H1 (cell line): ENCODE measurements around the gene PMEPA1. TPM values are rescaled to one million over a fixed set of nuclear protein-coding genes. Genes with fewer than 3 reads are reported as not detected.

Experiments
- CTCF ChIA-PET: fragments of 300-600 bp; sonication (Branson Sonifier 250); formaldehyde crosslinking; loops from one replicate; lab custom pipeline; 2021; ENCODE audit not compliant: partially characterized antibody; lab: Charles Lee
- POLR2A ChIA-PET: fragments of 300-600 bp; sonication (Branson Sonifier 250); formaldehyde crosslinking; loops from one replicate; lab custom pipeline; 2021; ENCODE audit warnings: inconsistent platforms; ENCODE audit not compliant: partially characterized antibody; lab: Charles Lee
- DNase-seq, 2 experiments: peaks; one replicate each; pipeline versions ENCODE4 v3.0.0 to v3.0.0-alpha.2; 2010 to 2022; ENCODE audit warnings: low spot score in 2 of 2, low read depth in 1 of 2, mixed read lengths in 1 of 2
- FAIRE-seq: peaks from 2 replicates; lab custom pipeline; 2011; peaks lifted over from hg19 to GRCh38; lab: Jason Lieb, UNC
- H2AFZ ChIP-seq: 2 replicates; pipeline ENCODE4 v1.8.1; 2012; ENCODE audit warnings: low read length, inconsistent platforms
- H2AK5ac ChIP-seq: 2 replicates; pipeline ENCODE4 v1.6.1; 2013; ENCODE audit warnings: low read depth, low read length
- H2BK120ac ChIP-seq: replicated peaks from 2 replicates; pipeline ENCODE3; 2013; ENCODE audit warnings: low read depth, low read length, inconsistent platforms
- H2BK12ac ChIP-seq: 2 replicates; pipeline ENCODE4 v1.6.1; 2013; ENCODE audit warnings: low read depth, low read length
- H2BK15ac ChIP-seq: 2 replicates; pipeline ENCODE4 v1.6.1; 2013; ENCODE audit warnings: low read length
- H2BK20ac ChIP-seq: 2 replicates; pipeline ENCODE4 v1.6.1; 2013; ENCODE audit warnings: low read length
- H2BK5ac ChIP-seq: 2 replicates; pipeline ENCODE4 v1.6.1; 2013; ENCODE audit warnings: low read depth, low read length
- H3K14ac ChIP-seq: 2 replicates; pipeline ENCODE4 v1.6.1; 2013; ENCODE audit warnings: inconsistent platforms; ENCODE audit not compliant: insufficient read length
- H3K18ac ChIP-seq: 2 replicates; pipeline ENCODE4 v1.6.1; 2013; ENCODE audit warnings: low read length; ENCODE audit errors: extremely low read depth
- H3K23ac ChIP-seq: 2 replicates; pipeline ENCODE4 v1.6.1; 2013; ENCODE audit warnings: inconsistent platforms; ENCODE audit not compliant: insufficient read length
- H3K23me2 ChIP-seq: 2 replicates; pipeline ENCODE4 v1.6.1; 2013; ENCODE audit warnings: low read depth, low read length
- H3K27ac ChIP-seq: 2 replicates; pipeline ENCODE4 v1.6.1; 2011; ENCODE audit warnings: low read depth, low read length, inconsistent platforms
- H3K27me3 ChIP-seq, 4 experiments: replicated peaks in 1 of 4; 1 replicate in 1 of 4; 2 replicates in 3 of 4; pipeline versions ENCODE4 v1.6.1 to v1.8.1; 2011 to 2013; ENCODE audit warnings: low read length in 3 of 4, mild to moderate bottlenecking in 3 of 4, inconsistent platforms in 2 of 4, mixed read lengths in 2 of 4, moderate library complexity in 1 of 4; ENCODE audit not compliant: control insufficient read depth in 3 of 4, insufficient read depth in 3 of 4; ENCODE audit errors: extremely low read depth in 1 of 4
- H3K36me3 ChIP-seq, 4 experiments: 2 replicates each; pipeline versions ENCODE4 v1.6.1 to v1.8.1; 2011 to 2013; ENCODE audit warnings: mild to moderate bottlenecking in 4 of 4, low read length in 3 of 4, moderate library complexity in 2 of 4, control low read depth in 1 of 4, inconsistent platforms in 1 of 4; ENCODE audit not compliant: insufficient read depth in 4 of 4, control insufficient read depth in 2 of 4
- H3K4ac ChIP-seq: replicated peaks from 2 replicates; pipeline ENCODE3; 2013; ENCODE audit warnings: low read length, low read depth, mixed read lengths, inconsistent platforms; ENCODE audit not compliant: insufficient read length
- H3K4me1 ChIP-seq, 4 experiments: replicated peaks in 1 of 4; 1 replicate in 1 of 4; 2 replicates in 3 of 4; pipeline versions ENCODE4 v1.6.1 to v1.8.1; 2011 to 2013; ENCODE audit warnings: low read length in 3 of 4, inconsistent platforms in 2 of 4, mixed read lengths in 1 of 4; ENCODE audit not compliant: insufficient read depth in 4 of 4, control insufficient read depth in 3 of 4
- H3K4me2 ChIP-seq, 2 experiments: 2 replicates each; pipeline versions ENCODE4 v1.6.1 to v1.8.1; 2011 to 2013; ENCODE audit warnings: low read depth in 2 of 2, low read length in 2 of 2, control low read depth in 1 of 2, inconsistent platforms in 1 of 2, mild to moderate bottlenecking in 1 of 2; ENCODE audit not compliant: insufficient read depth in 1 of 2
- H3K4me3 ChIP-seq, 4 experiments: fragments of 200-600, 300-600 bp in 1 of 4; sonication (generic), shearing (Covaris generic), sonication (Bioruptor Twin) in 1 of 4; 2 replicates each; pipeline versions ENCODE4 v1.5.1 to v1.8.1; 2011 to 2016; ENCODE audit warnings: low read length in 4 of 4, low read depth in 3 of 4, control low read depth in 2 of 4, inconsistent platforms in 2 of 4, mild to moderate bottlenecking in 2 of 4, mixed read lengths in 1 of 4, moderate library complexity in 1 of 4; ENCODE audit not compliant: insufficient read depth in 2 of 4; ENCODE audit errors: extremely low read depth in 1 of 4
- H3K56ac ChIP-seq: replicated peaks from 2 replicates; pipeline ENCODE3; 2013; ENCODE audit warnings: low read depth, mild to moderate bottlenecking, mixed read lengths, low read length, inconsistent platforms; ENCODE audit not compliant: insufficient read length
- H3K79me1 ChIP-seq: 2 replicates; pipeline ENCODE4 v1.6.1; 2013; ENCODE audit warnings: low read depth, low read length, control low read depth
- H3K79me2 ChIP-seq, 2 experiments: 2 replicates each; pipeline versions ENCODE4 v1.6.1 to v1.8.1; 2012 to 2013; ENCODE audit warnings: low read length in 2 of 2, mild to moderate bottlenecking in 2 of 2, inconsistent platforms in 1 of 2; ENCODE audit not compliant: insufficient read depth in 2 of 2, control insufficient read depth in 1 of 2
- H3K9ac ChIP-seq, 4 experiments: replicated peaks in 1 of 4; 1 replicate in 1 of 4; 2 replicates in 3 of 4; pipeline versions ENCODE4 v1.6.1 to v1.8.1; 2011 to 2013; ENCODE audit warnings: low read depth in 3 of 4, low read length in 3 of 4, control low read depth in 2 of 4, mild to moderate bottlenecking in 2 of 4, moderate library complexity in 2 of 4, inconsistent platforms in 1 of 4; ENCODE audit errors: extremely low read depth in 1 of 4
- H3K9me3 ChIP-seq, 2 experiments: 2 replicates each; pipeline versions ENCODE4 v1.6.1 to v1.8.1; 2012 to 2013; ENCODE audit warnings: mild to moderate bottlenecking in 2 of 2, moderate library complexity in 2 of 2, control low read depth in 1 of 2, inconsistent platforms in 1 of 2, low read depth in 1 of 2, low read length in 1 of 2, mixed read lengths in 1 of 2; ENCODE audit not compliant: insufficient read depth in 2 of 2
- H4K20me1 ChIP-seq, 2 experiments: replicated peaks in 1 of 2; 2 replicates each; pipeline versions ENCODE3 to v1.8.1; 2011 to 2013; ENCODE audit warnings: inconsistent platforms in 2 of 2, low read length in 2 of 2, mild to moderate bottlenecking in 1 of 2; ENCODE audit not compliant: insufficient read depth in 2 of 2, control insufficient read depth in 1 of 2
- H4K5ac ChIP-seq: 2 replicates; pipeline ENCODE4 v1.6.1; 2013; ENCODE audit warnings: low read length, low read depth, mixed read lengths, inconsistent platforms; ENCODE audit not compliant: insufficient read length
- H4K8ac ChIP-seq: 2 replicates; pipeline ENCODE4 v1.8.0; 2013; ENCODE audit warnings: mild to moderate bottlenecking, moderate library complexity, low read length, inconsistent platforms; ENCODE audit not compliant: insufficient read depth; ENCODE audit errors: extremely low read depth
- H4K91ac ChIP-seq: replicated peaks from 2 replicates; pipeline ENCODE3; 2013; ENCODE audit warnings: low read length, mixed read lengths, inconsistent platforms; ENCODE audit not compliant: insufficient read length
- MAFK ChIP-seq: IDR thresholded peaks from 2 replicates; pipeline ENCODE4 v1.6.1; 2012; ENCODE audit warnings: low read depth, mild to moderate bottlenecking, improper control_type of control experiment, low read length
- SIX5 ChIP-seq: IDR thresholded peaks from 2 replicates; pipeline ENCODE4 v1.6.1; 2011; ENCODE audit warnings: mild to moderate bottlenecking, low read depth, low read length
- TAF1 ChIP-seq: IDR thresholded peaks from 2 replicates; pipeline ENCODE4 v1.6.1; 2011; ENCODE audit warnings: mild to moderate bottlenecking, low read depth, low read length
- TBP ChIP-seq: IDR thresholded peaks from 2 replicates; pipeline ENCODE4 v1.6.1; 2011; ENCODE audit warnings: low read depth, low read length, improper control_type of control experiment
- YY1 ChIP-seq: IDR thresholded peaks from 2 replicates; pipeline ENCODE4 v1.6.1; 2011; ENCODE audit warnings: low read depth, mild to moderate bottlenecking, low read length
- WGBS, 2 experiments: shearing (Covaris generic) in 1 of 2; methylation state at CpG; one replicate each; pipeline versions ENCODE4 v1.1.6 to v1.1.7; 2013 to 2015; ENCODE audit warnings: low lambda C conversion rate in 2 of 2, mixed read lengths in 2 of 2, inconsistent platforms in 1 of 2, low coverage in 1 of 2, missing lambda C conversion rate in 1 of 2; ENCODE audit not compliant: insufficient replicate concordance in 2 of 2, insufficient coverage in 1 of 2, insufficient read length in 1 of 2; ENCODE audit errors: extremely low coverage in 1 of 2, missing lambda C conversion rate in 1 of 2; 5-methylcytosine and 5-hydroxymethylcytosine counted together
- polyA plus RNA-seq, 7 experiments: library from polyadenylated mRNA; depleted of rRNA in 3 of 7; stranded (reverse) in 5 of 7; unstranded in 2 of 7; fragments of >200 nt in 5 of 7; fragments of 200-250 nt in 2 of 7; gene quantifications; 1 replicate in 5 of 7; 2 replicates in 1 of 7; 4 replicates in 1 of 7; pipeline versions ENCODE4 v1.2.1 to v1.2.3, GENCODE V29; 2011 to 2013; ENCODE audit warnings: missing spikeins in 2 of 7, mixed read lengths in 2 of 7
- total RNA-seq: library from RNA; stranded (reverse); fragmentation: NEBNext Ultra II Directional; extraction: Animal tissue kit (Norgen Biotek cat#: 25700); gene quantifications from 2 replicates; pipeline ENCODE4 v1.2.1, GENCODE V29; 2021
- TF ChIP-seq, protein P1 (sequence below): IDR thresholded peaks from 2 replicates; pipeline ENCODE4 v1.6.1; 2011; ENCODE audit warnings: low read depth, mild to moderate bottlenecking, low read length; ENCODE audit not compliant: insufficient read depth
- TF ChIP-seq, protein P2 (sequence below): IDR thresholded peaks from 2 replicates; pipeline ENCODE4 v1.6.1; 2012; ENCODE audit warnings: low read length, inconsistent platforms

Gene PMEPA1
- total and polyA plus RNA-seq, 2 of the 8 experiments (the other 6 are each of a cell fraction or from before 2014, with no cell fraction given), result 12.7 to 20.5 TPM

DNA sequence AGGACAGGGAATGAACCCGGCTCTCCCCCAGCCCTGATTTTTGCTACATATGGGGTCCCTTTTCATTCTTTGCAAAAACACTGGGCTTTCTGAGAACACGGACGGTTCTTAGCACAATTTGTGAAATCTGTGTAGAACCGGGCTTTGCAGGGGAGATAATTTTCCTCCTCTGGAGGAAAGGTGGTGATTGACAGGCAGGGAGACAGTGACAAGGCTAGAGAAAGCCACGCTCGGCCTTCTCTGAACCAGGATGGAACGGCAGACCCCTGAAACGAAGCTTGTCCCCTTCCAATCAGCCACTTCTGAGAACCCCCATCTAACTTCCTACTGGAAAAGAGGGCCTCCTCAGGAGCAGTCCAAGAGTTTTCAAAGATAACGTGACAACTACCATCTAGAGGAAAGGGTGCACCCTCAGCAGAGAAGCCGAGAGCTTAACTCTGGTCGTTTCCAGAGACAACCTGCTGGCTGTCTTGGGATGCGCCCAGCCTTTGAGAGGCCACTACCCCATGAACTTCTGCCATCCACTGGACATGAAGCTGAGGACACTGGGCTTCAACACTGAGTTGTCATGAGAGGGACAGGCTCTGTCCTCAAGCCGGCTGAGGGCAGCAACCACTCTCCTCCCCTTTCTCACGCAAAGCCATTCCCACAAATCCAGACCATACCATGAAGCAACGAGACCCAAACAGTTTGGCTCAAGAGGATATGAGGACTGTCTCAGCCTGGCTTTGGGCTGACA, 60.8 kb downstream of the PMEPA1 start:
- Histone ChIP-seq H2AK5ac (no peak overlapping the region), H2AFZ (no peak overlapping the region), H3K27me3 (no peaks in the 10 kb centered on the region), H4K91ac (no peak overlapping the region), H3K56ac (no peak overlapping the region), H3K27ac (no peak overlapping the region), H3K36me3 (peaks cover 0 to 8% (median 2%) of the 10 kb centered on the region in 4 experiments; a peak in 3 of 8 replicates), H3K23ac (no peak overlapping the region), H3K79me1 (no peaks in the 10 kb centered on the region), H3K18ac (no peak overlapping the region), H3K4me3 (no peak overlapping the region), H3K4ac (no peak overlapping the region), H4K20me1 (peaks cover 2 to 3% of the 10 kb centered on the region in 2 experiments), H3K9ac (no peak overlapping the region; a peak in 1 of 7 replicates), H2BK120ac (no peak overlapping the region), H2BK12ac (no peak overlapping the region), H2BK5ac (no peak overlapping the region), H3K23me2 (no peaks in the 10 kb centered on the region), H2BK20ac (no peak overlapping the region), H3K4me1 (no peaks in the 10 kb centered on the region), H3K14ac (no peak overlapping the region), H4K5ac (no peak overlapping the region), H3K4me2 (no peak overlapping the region), H2BK15ac (no peak overlapping the region), H3K9me3 (peaks cover 6 to 7% of the 10 kb centered on the region in 2 experiments; a peak in 2 of 4 replicates), H4K8ac (no peak overlapping the region), H3K79me2 (no peaks in the 10 kb centered on the region)
- ChIA-PET POLR2A (interaction anchor here (0.6 kb wide), 1 partner anchor 354 kb away, joined by 3 read pairs; no protein-coding TSS in a partner anchor), CTCF (interaction anchor here (1.0 to 4.7 kb wide), 6 partner anchors 11 to 354 kb away, joined by 3 to 19 read pairs (median 3); no protein-coding TSS in a partner anchor)
- TF ChIP-seq, protein P1, sequence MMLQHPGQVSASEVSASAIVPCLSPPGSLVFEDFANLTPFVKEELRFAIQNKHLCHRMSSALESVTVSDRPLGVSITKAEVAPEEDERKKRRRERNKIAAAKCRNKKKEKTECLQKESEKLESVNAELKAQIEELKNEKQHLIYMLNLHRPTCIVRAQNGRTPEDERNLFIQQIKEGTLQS, result no peak
- TF ChIP-seq YY1 (no peak), TBP (no peak), MAFK (no peak), TAF1 (no peak), SIX5 (no peak)
- TF ChIP-seq, protein P2, sequence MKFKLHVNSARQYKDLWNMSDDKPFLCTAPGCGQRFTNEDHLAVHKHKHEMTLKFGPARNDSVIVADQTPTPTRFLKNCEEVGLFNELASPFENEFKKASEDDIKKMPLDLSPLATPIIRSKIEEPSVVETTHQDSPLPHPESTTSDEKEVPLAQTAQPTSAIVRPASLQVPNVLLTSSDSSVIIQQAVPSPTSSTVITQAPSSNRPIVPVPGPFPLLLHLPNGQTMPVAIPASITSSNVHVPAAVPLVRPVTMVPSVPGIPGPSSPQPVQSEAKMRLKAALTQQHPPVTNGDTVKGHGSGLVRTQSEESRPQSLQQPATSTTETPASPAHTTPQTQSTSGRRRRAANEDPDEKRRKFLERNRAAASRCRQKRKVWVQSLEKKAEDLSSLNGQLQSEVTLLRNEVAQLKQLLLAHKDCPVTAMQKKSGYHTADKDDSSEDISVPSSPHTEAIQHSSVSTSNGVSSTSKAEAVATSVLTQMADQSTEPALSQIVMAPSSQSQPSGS, result no peak
- WGBS, 2 experiments, result 93% methylated on average over 14 of the region's 15 CpGs; no CpG with 5 or more reads in 1 of the 2 experiments
- FAIRE-seq (no peak), DNase-seq (no peak)
